Measurements from ENCODE around the gene GFRA1. TPM values are rescaled to one million over a fixed set of nuclear protein-coding genes. Genes with fewer than 3 reads are reported as not detected.
A peak's percentile ranks its signal among the peaks of the same experiment; 100 is the strongest.

The GFRA1 gene
- total and polyA plus RNA-seq, 7 donors, result under 0.01 to 115 (median 38.9) TPM

DNA sequence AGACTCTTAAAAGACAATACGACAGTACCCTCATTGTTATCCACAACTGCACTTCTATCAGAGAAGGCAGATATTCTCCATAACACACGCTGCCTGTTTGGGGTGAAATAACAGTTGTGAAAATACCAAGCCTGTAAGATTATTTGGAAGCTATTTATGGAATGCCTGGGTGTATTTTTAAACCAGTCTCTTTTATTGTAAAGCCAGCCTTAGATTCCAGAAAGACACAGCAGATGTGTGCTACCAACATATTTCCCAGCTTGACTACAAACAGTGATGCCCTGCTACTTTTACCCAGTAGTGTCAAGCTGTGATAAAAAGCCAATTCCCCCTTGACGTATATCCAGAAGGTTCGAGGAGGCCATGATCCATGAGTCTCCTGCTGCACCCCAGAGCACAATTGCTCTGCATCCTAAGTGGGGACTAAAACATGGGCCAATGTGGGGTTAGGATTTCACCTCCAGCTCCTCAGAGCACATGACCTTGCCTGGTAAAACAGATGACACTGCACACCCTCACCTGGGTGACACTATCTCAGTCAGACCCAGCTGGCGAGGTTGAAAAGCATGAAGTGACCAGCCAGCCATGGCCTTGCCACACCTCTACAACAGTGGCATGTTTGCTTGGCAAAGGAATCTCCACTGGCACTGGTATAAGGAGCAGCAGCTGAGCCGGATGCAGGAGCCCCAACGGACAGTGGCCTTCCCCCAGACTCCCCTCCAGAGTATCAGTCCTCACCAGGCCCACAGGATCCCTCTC lies 62.2 kb downstream of the GFRA1 start:
- Histone ChIP-seq H3K4me3 (no peak overlapping the region), H3K36me3 (no peaks in the 10 kb centered on the region), H3K9me3 (no peaks in the 10 kb centered on the region), H3K27ac (peak overlapping the region in 2 of 4 donors; percentile 16 to 34), H3K27me3 (no peaks in the 10 kb centered on the region), H3K4me1 (peaks cover 0 to 28% (median 17%) of the 10 kb centered on the region in 4 donors)
- 77 to 83% methylated on average over 7 of the region's 7 CpGs for WGBS, 2 donors
- intact Hi-C loops (cut with DNase I), result no loop called here
- no peak for DNase-seq
- TF ChIP-seq, protein P1, sequence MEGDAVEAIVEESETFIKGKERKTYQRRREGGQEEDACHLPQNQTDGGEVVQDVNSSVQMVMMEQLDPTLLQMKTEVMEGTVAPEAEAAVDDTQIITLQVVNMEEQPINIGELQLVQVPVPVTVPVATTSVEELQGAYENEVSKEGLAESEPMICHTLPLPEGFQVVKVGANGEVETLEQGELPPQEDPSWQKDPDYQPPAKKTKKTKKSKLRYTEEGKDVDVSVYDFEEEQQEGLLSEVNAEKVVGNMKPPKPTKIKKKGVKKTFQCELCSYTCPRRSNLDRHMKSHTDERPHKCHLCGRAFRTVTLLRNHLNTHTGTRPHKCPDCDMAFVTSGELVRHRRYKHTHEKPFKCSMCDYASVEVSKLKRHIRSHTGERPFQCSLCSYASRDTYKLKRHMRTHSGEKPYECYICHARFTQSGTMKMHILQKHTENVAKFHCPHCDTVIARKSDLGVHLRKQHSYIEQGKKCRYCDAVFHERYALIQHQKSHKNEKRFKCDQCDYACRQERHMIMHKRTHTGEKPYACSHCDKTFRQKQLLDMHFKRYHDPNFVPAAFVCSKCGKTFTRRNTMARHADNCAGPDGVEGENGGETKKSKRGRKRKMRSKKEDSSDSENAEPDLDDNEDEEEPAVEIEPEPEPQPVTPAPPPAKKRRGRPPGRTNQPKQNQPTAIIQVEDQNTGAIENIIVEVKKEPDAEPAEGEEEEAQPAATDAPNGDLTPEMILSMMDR (IDR thresholded peaks at IDR 0.05), result no peak
- TF ChIP-seq EP300 (IDR thresholded peaks at IDR 0.05), result no peak
- no peak for TF ChIP-seq POLR2A (IDR thresholded peaks at IDR 0.05)
- TF ChIP-seq POLR2AphosphoS5 (IDR thresholded peaks at IDR 0.05), result no peak

GRCh38 chr10:116209781-116210180 lies 63.2 kb downstream of the GFRA1 start:
- 89 to 93% methylated on average over 10 of the region's 10 CpGs for WGBS, 2 donors
- Histone ChIP-seq H3K9me3 (no peaks in the 10 kb centered on the region), H3K4me3 (no peak overlapping the region), H3K36me3 (no peaks in the 10 kb centered on the region), H3K4me1 (peaks cover 0 to 28% (median 17%) of the 10 kb centered on the region in 4 donors), H3K27ac (no peak overlapping the region), H3K27me3 (no peaks in the 10 kb centered on the region)
- intact Hi-C loops (cut with DNase I), result no loop called here
- DNase-seq, result no peak
- TF ChIP-seq, protein P1 (IDR thresholded peaks at IDR 0.05), result no peak
- TF ChIP-seq POLR2A (IDR thresholded peaks at IDR 0.05) (no peak), EP300 (IDR thresholded peaks at IDR 0.05) (no peak), POLR2AphosphoS5 (IDR thresholded peaks at IDR 0.05) (no peak)

GRCh38 chr10:116208956-116209567 lies 63.9 kb downstream of the GFRA1 start:
- WGBS, 2 donors, result 64 to 74% methylated on average over 6 of the region's 6 CpGs
- DNase-seq, result no peak
- no peak overlapping the region for H3K4me3 ChIP-seq
- H3K27me3 ChIP-seq, result no peaks in the 10 kb centered on the region
- no peak overlapping the region for H3K27ac ChIP-seq
- no peaks in the 10 kb centered on the region for H3K36me3 ChIP-seq
- H3K4me1 ChIP-seq, result peaks cover 0 to 28% (median 17%) of the 10 kb centered on the region in 4 donors
- intact Hi-C loops (cut with DNase I), result no loop called here
- no peaks in the 10 kb centered on the region for H3K9me3 ChIP-seq
- TF ChIP-seq, protein P1 (IDR thresholded peaks at IDR 0.05), result no peak

- intact Hi-C loops (cut with DNase I), result no loop called here
- H3K27me3 ChIP-seq, result no peaks in the 10 kb centered on the region
- WGBS, 2 donors, result 82 to 84% methylated on average over 7 of the region's 7 CpGs
Measured at GRCh38 chr10:116207690-116208089, 65.3 kb downstream of the GFRA1 start.

More at GRCh38 chr10:116207690-116208089, 65.3 kb downstream of the GFRA1 start:
- Histone ChIP-seq H3K36me3 (no peaks in the 10 kb centered on the region), H3K4me1 (peaks cover 0 to 22% (median 17%) of the 10 kb centered on the region in 4 donors), H3K27ac (no peak overlapping the region), H3K4me3 (no peak overlapping the region), H3K9me3 (no peaks in the 10 kb centered on the region)
- TF ChIP-seq, protein P1 (IDR thresholded peaks at IDR 0.05), result no peak
- TF ChIP-seq POLR2A (IDR thresholded peaks at IDR 0.05) (no peak), POLR2AphosphoS5 (IDR thresholded peaks at IDR 0.05) (no peak), EP300 (IDR thresholded peaks at IDR 0.05) (no peak)
- no peak for DNase-seq
